Fibroblast of upper back skin (primary cell): ENCODE measurements around the gene COL16A1.

Source experiments
- DNase-seq: peaks from one replicate; pipeline ENCODE4 v3.0.0-alpha.2; 2013

The COL16A1 gene

GRCh38 chr1:31703431-31704270 is at the start of gene COL16A1:
TSS of gene COL16A1 (minus strand) at chr1:31704017. CDS start at chr1:31702193, 1,824 bp downstream.
- peak; percentile 93 for DNase-seq

GRCh38 chr1:31752952-31753475 is 49.2 kb upstream of the COL16A1 start:
- no peak for DNase-seq

- no peak for DNase-seq
These were observed 48.4 kb upstream of the COL16A1 start for GRCh38 chr1:31752258-31752657.

- DNase-seq, result no peak
These were observed 48.0 kb upstream of the COL16A1 start for GRCh38 chr1:31751822-31752241.

- peak; percentile 82 for DNase-seq
These were observed 47.2 kb upstream of the COL16A1 start for GRCh38 chr1:31750858-31751510.

GRCh38 chr1:31749785-31750735 is 46.2 kb upstream of the COL16A1 start:
- DNase-seq, result peak; percentile 38

- no peak for DNase-seq
These were observed 44.5 kb upstream of the COL16A1 start for GRCh38 chr1:31748365-31748764.

- DNase-seq, result no peak
These were observed 43.5 kb upstream of the COL16A1 start for GRCh38 chr1:31747304-31747703.

GRCh38 chr1:31746687-31747086 is 42.9 kb upstream of the COL16A1 start:
- no peak for DNase-seq

- DNase-seq, result no peak
These were observed 42.3 kb upstream of the COL16A1 start for GRCh38 chr1:31745946-31746670.

GRCh38 chr1:31745096-31745945 is 41.5 kb upstream of the COL16A1 start:
- peak; percentile 62 for DNase-seq

GRCh38 chr1:31744165-31744888 is 40.5 kb upstream of the COL16A1 start:
- no peak for DNase-seq

- no peak for DNase-seq
These were observed 38.8 kb upstream of the COL16A1 start for GRCh38 chr1:31742462-31743212.

GRCh38 chr1:31739346-31739745 is 35.5 kb upstream of the COL16A1 start:
- no peak for DNase-seq

- DNase-seq, result no peak
These were observed 32.9 kb upstream of the COL16A1 start for GRCh38 chr1:31736675-31737074.

GRCh38 chr1:31735571-31735970 is 31.8 kb upstream of the COL16A1 start:
- no peak for DNase-seq

GRCh38 chr1:31734582-31735107 is 30.8 kb upstream of the COL16A1 start:
- DNase-seq, result no peak

- no peak for DNase-seq
These were observed 29.8 kb upstream of the COL16A1 start for GRCh38 chr1:31733389-31734219.
